Endothelial cell of umbilical vein (primary cell): ENCODE data around the gene TLR9. TPM values are rescaled to one million over a fixed set of nuclear protein-coding genes. Genes with fewer than 3 reads are reported as not detected.
A peak's percentile ranks its signal among the peaks of the same experiment; 100 is the strongest.

Experiments
- BruUV-seq: library from RNA; stranded (reverse); fragments of 400-500 nt; replicated peaks from 2 replicates; lab custom pipeline; 2021; lab: Mats Ljungman, UMichigan
- CTCF ChIA-PET: fragments of 300-600, 350-600 bp; sonication (Branson Sonifier 250); formaldehyde crosslinking; loops from one replicate; lab custom pipeline; 2021; ENCODE audit warnings: antibody characterized with exemption, inconsistent platforms; lab: Charles Lee
- POLR2A ChIA-PET: fragments of 300-600, 350-600 bp; sonication (Branson Sonifier 250); formaldehyde crosslinking; loops from one replicate; lab custom pipeline; 2021; ENCODE audit warnings: antibody characterized with exemption, inconsistent platforms; lab: Charles Lee
- DNase-seq: peaks from one replicate; pipeline ENCODE4 v3.0.0-alpha.2; 2011; ENCODE audit warnings: low read depth, low spot score
- FAIRE-seq: peaks from 2 replicates; lab custom pipeline; 2011; peaks lifted over from hg19 to GRCh38; lab: Jason Lieb, UNC
- H2AFZ ChIP-seq: 2 replicates; pipeline ENCODE4 v1.6.0; 2012; ENCODE audit warnings: low read depth, low read length, control low read depth, inconsistent platforms
- H3K27ac ChIP-seq: 2 replicates; pipeline ENCODE4 v1.5.1; 2011; ENCODE audit warnings: low read depth, mild to moderate bottlenecking, control low read depth, low read length, moderate library complexity; ENCODE audit not compliant: insufficient read depth
- H3K27me3 ChIP-seq, 2 experiments: 2 replicates each; pipeline versions ENCODE4 v1.6.0 to v1.6.1; 2011; ENCODE audit warnings: low read length in 2 of 2, mixed read lengths in 1 of 2; ENCODE audit not compliant: control insufficient read depth in 2 of 2, insufficient read depth in 2 of 2
- H3K36me3 ChIP-seq, 2 experiments: 2 replicates in 1 of 2; 3 replicates in 1 of 2; pipeline ENCODE4 v1.5.1; 2011; ENCODE audit warnings: low read length in 2 of 2, mild to moderate bottlenecking in 1 of 2, moderate library complexity in 1 of 2; ENCODE audit not compliant: control insufficient read depth in 2 of 2, insufficient read depth in 2 of 2; ENCODE audit errors: extremely low read depth in 1 of 2
- H3K4me1 ChIP-seq: 3 replicates; pipeline ENCODE4 v1.5.1; 2011; ENCODE audit warnings: mild to moderate bottlenecking, low read length; ENCODE audit not compliant: control insufficient read depth, insufficient read depth; ENCODE audit errors: extremely low read depth
- H3K4me2 ChIP-seq: 2 replicates; pipeline ENCODE4 v1.6.1; 2011; ENCODE audit warnings: low read length, control low read depth, mixed read lengths; ENCODE audit not compliant: insufficient read depth
- H3K4me3 ChIP-seq, 3 experiments: fragments of 200-600 bp in 1 of 3; sonication (generic), shearing (Covaris generic) in 1 of 3; replicated peaks in 1 of 3; 2 replicates each; pipeline ENCODE4 v1.5.1; 2011 to 2016; ENCODE audit warnings: control low read depth in 3 of 3, low read length in 3 of 3, mild to moderate bottlenecking in 2 of 3, inconsistent platforms in 1 of 3, low read depth in 1 of 3, moderate library complexity in 1 of 3; ENCODE audit not compliant: insufficient read depth in 1 of 3
- H3K79me2 ChIP-seq: 2 replicates; pipeline ENCODE4 v1.6.0; 2012; ENCODE audit warnings: low read length, inconsistent platforms; ENCODE audit not compliant: control insufficient read depth, insufficient read depth
- H3K9ac ChIP-seq: replicated peaks from 2 replicates; pipeline ENCODE3; 2011; ENCODE audit warnings: low read length, control low read depth; ENCODE audit not compliant: insufficient read depth; ENCODE audit errors: extremely low read depth
- H3K9me1 ChIP-seq: replicated peaks from 3 replicates; pipeline ENCODE4 v1.6.0; 2011; ENCODE audit warnings: mild to moderate bottlenecking, low read length; ENCODE audit not compliant: control insufficient read depth, insufficient read depth; ENCODE audit errors: extremely low read depth
- H3K9me3 ChIP-seq: replicated peaks from 2 replicates; pipeline ENCODE4 v1.5.1; 2012; ENCODE audit warnings: low read length, inconsistent platforms; ENCODE audit not compliant: control insufficient read depth, insufficient read depth
- H4K20me1 ChIP-seq: replicated peaks from 2 replicates; pipeline ENCODE3; 2011; ENCODE audit warnings: mild to moderate bottlenecking, low read length; ENCODE audit not compliant: control insufficient read depth, insufficient read depth; ENCODE audit errors: extremely low read depth
- EZH2 ChIP-seq: IDR thresholded peaks from 2 replicates; pipeline ENCODE4 v1.6.1; 2012; ENCODE audit warnings: borderline replicate concordance, low read depth, mild to moderate bottlenecking, moderate library complexity, low read length, inconsistent platforms; ENCODE audit not compliant: severe bottlenecking
- FOS ChIP-seq: IDR thresholded peaks from 2 replicates; pipeline ENCODE4 v1.6.1; 2011; ENCODE audit warnings: mild to moderate bottlenecking, low read length, moderate library complexity, borderline replicate concordance; ENCODE audit not compliant: insufficient read depth
- GATA2 ChIP-seq: IDR thresholded peaks from 2 replicates; pipeline ENCODE4 v1.7.0; 2011; ENCODE audit warnings: low read depth, mild to moderate bottlenecking, moderate library complexity, mixed read lengths, low read length; ENCODE audit not compliant: insufficient read length, insufficient read depth
- JUN ChIP-seq: IDR thresholded peaks from 2 replicates; pipeline ENCODE4 v1.6.1; 2011; ENCODE audit warnings: borderline replicate concordance, low read depth; ENCODE audit not compliant: insufficient read length, insufficient read depth
- MYC ChIP-seq: IDR thresholded peaks from one replicate; pipeline ENCODE4 v1.6.1; 2011; ENCODE audit warnings: mild to moderate bottlenecking, low read depth, low read length
- POLR2A ChIP-seq: IDR thresholded peaks from 2 replicates; pipeline ENCODE4 v1.6.1; 2012; ENCODE audit warnings: low read depth, mild to moderate bottlenecking, control low read depth, low read length
- POLR2AphosphoS5 ChIP-seq: IDR thresholded peaks from 2 replicates; pipeline ENCODE4 v1.6.1; 2012; ENCODE audit warnings: low read depth, mild to moderate bottlenecking, control low read depth, low read length, moderate library complexity; ENCODE audit not compliant: insufficient read depth
- dilution Hi-C: fragments of 300-500 bp; cut with MboI; formaldehyde crosslinking; loops from one replicate; pipeline ENCODE4 v1.15.0; 2019; ENCODE audit warnings: low sequenced_read_pairs; ENCODE audit not compliant: extremely low pct_ligation_motif_present
- intact Hi-C: fragments of 100-400 bp; cut with micrococcal nuclease; formaldehyde crosslinking; loops from one replicate; pipeline ENCODE4 v1.10.0; 2022
- polyA plus RNA-seq, 4 experiments: library from polyadenylated mRNA; depleted of rRNA in 3 of 4; stranded (reverse) in 3 of 4; unstranded in 1 of 4; fragments of >200 nt; gene quantifications; 2 replicates each; pipeline versions ENCODE4 v1.2.1 to v1.2.3, GENCODE V29; 2011 to 2012; ENCODE audit warnings: missing spikeins in 1 of 4
- total RNA-seq: library from RNA; stranded (reverse); gene quantifications from 2 replicates; pipeline ENCODE4 v1.2.3, GENCODE V29; 2021
- TF ChIP-seq, protein P1 (sequence below): IDR thresholded peaks from 2 replicates; pipeline ENCODE4 v1.6.1; 2011; ENCODE audit not compliant: insufficient read depth, insufficient read length
- TF ChIP-seq, protein P2 (sequence below), 2 donors: IDR thresholded peaks; 1 replicate in 1 of 2; 2 replicates in 1 of 2; pipeline ENCODE4 v1.5.1; 2011; ENCODE audit warnings: low read length in 2 of 2, mild to moderate bottlenecking in 2 of 2, moderate library complexity in 2 of 2, control low read depth in 1 of 2, inconsistent platforms in 1 of 2, low read depth in 1 of 2; ENCODE audit not compliant: insufficient read depth in 1 of 2; ENCODE audit errors: extremely low read depth in 1 of 2

Gene TLR9
- total and polyA plus RNA-seq, 2 donors (not counting 3 experiments of a cell fraction or from before 2014, with no cell fraction given), result not detected

DNA sequence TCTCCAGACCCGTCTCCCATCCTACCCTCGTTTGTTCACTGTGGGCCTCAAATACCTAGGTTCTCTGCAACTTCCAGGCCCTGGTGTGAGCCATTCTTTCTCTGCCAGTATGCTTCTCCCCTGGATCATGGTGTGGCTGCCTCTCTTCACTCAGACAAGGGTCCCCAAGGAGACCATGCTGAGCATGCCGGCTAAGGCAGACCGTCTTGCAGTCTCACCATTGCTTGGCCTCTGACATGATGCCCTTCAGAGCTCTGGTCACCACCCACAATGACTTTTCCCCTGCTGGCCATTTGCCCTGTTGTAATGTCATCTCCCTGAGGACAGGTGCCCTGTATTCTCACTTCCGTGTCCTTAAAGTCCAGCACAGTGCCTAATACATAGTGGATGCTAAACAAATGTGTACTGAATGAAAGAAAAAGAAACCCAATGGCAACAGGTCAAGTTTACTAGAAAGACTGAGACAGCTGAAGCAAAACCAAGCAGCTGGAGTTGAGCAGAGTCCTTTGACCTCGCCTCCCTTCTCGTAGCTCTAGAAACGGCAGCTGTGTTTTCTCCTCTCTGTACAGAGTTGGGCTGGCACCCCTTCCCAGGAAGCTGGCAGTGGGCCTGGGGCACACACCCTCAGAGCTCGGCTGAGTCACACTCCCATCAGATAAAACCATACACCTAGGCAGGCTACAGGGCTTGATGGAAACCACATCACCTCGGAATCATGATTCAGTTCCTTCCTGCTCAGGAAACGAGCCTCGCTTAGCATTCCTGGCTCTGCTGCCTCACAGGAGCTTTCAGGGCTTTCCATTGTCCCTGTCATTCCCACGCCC, 8.6 kb downstream of the TLR9 start:
- Histone ChIP-seq H4K20me1 (no peaks in the 10 kb centered on the region), H3K4me3 (no peak overlapping the region), H3K9ac (peak overlapping the region; percentile 70), H3K36me3 (peaks cover 11 to 24% of the 10 kb centered on the region in 2 experiments), H3K27ac (peak overlapping the region; percentile 97), H3K4me1 (peaks cover 32% of the 10 kb centered on the region), H3K27me3 (no peaks in the 10 kb centered on the region), H3K9me1 (no peaks in the 10 kb centered on the region), H3K79me2 (no peaks in the 10 kb centered on the region), H3K4me2 (peak overlapping the region; percentile 66), H3K9me3 (no peaks in the 10 kb centered on the region), H2AFZ (no peak overlapping the region)
- ChIA-PET CTCF (interaction anchor here (0.9 to 9.7 kb wide), 6 partner anchors 15 to 215 kb away, joined by 3 to 133 read pairs (median 5); no protein-coding TSS in a partner anchor), POLR2A (interaction anchor here (0.8 to 1.9 kb wide), 2 partner anchors 11 to 61 kb away, joined by 5 to 8 read pairs; partner anchors contain the start of gene WDR82)
- peak; percentile 99 for TF ChIP-seq POLR2AphosphoS5
- TF ChIP-seq FOS, result peak; percentile 99
- TF ChIP-seq, protein P1, sequence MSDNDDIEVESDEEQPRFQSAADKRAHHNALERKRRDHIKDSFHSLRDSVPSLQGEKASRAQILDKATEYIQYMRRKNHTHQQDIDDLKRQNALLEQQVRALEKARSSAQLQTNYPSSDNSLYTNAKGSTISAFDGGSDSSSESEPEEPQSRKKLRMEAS, result peak; percentile 25
- TF ChIP-seq, protein P2, sequence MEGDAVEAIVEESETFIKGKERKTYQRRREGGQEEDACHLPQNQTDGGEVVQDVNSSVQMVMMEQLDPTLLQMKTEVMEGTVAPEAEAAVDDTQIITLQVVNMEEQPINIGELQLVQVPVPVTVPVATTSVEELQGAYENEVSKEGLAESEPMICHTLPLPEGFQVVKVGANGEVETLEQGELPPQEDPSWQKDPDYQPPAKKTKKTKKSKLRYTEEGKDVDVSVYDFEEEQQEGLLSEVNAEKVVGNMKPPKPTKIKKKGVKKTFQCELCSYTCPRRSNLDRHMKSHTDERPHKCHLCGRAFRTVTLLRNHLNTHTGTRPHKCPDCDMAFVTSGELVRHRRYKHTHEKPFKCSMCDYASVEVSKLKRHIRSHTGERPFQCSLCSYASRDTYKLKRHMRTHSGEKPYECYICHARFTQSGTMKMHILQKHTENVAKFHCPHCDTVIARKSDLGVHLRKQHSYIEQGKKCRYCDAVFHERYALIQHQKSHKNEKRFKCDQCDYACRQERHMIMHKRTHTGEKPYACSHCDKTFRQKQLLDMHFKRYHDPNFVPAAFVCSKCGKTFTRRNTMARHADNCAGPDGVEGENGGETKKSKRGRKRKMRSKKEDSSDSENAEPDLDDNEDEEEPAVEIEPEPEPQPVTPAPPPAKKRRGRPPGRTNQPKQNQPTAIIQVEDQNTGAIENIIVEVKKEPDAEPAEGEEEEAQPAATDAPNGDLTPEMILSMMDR (IDR thresholded peaks at IDR 0.05; ENCODE audit: extremely low read depth in 1 of 2, insufficient read depth in 1 of 2, low read depth in 1 of 2, low read length in 2 of 2), result no peak
- TF ChIP-seq POLR2A, result no peak
- TF ChIP-seq JUN, result peak; percentile 99
- TF ChIP-seq EZH2, result no peak
- peak; percentile 99 for TF ChIP-seq GATA2
- TF ChIP-seq MYC, result no peak
- DNase-seq (peak; percentile 96), FAIRE-seq (peak; percentile 100)
- intact Hi-C loops, result loop anchor here (1.0 to 5.0 kb wide), 5 partner anchors 18 to 214 kb away; partner anchors contain the start of genes ALAS1, POC1A and WDR82
- BruUV-seq, result no TSS peak
- dilution Hi-C loops, result no loop called here
